Vagina (tissue), 2 donors: ENCODE results near the gene MEA1. TPM values are rescaled to one million over a fixed set of nuclear protein-coding genes. Genes with fewer than 3 reads are reported as not detected.
"Not testable (repeated sequence)": the region's sequence is repeated elsewhere in the genome, so short reads cannot be mapped to it uniquely, and the experiment has no call there.

Experiments used
- DNase-seq, 2 donors: peaks; one replicate each; pipeline ENCODE4 v3.0.0-alpha.2; 2017; ENCODE audit errors: extremely low spot score in 2 of 2
- H3K27ac ChIP-seq: fragments of 200-600 bp; sonication (generic); one replicate; pipeline ENCODE4 v1.5.1; 2019
- H3K27me3 ChIP-seq: fragments of 200-600 bp; sonication (generic); one replicate; pipeline ENCODE4 v1.5.1; 2019
- H3K36me3 ChIP-seq, 2 donors: fragments of 200-600 bp; sonication (generic); one replicate each; pipeline ENCODE4 v1.5.1; 2017 to 2019
- H3K4me1 ChIP-seq: fragments of 200-600 bp; sonication (generic); one replicate; pipeline ENCODE4 v1.5.1; 2019
- H3K4me3 ChIP-seq, 2 donors: fragments of 200-600 bp; sonication (generic); 1 replicate in 1 of 2; 2 replicates in 1 of 2; pipeline ENCODE4 v1.5.1; 2016 to 2019
- H3K9me3 ChIP-seq: fragments of 200-600 bp; sonication (generic); one replicate; pipeline ENCODE4 v1.5.1; 2019
- CTCF ChIP-seq, 3 experiments: fragments of 450-650 bp in 2 of 3; fragments of 200-600 bp in 1 of 3; sonication (generic) in 1 of 3; IDR thresholded peaks; one replicate each; pipeline ENCODE4 v1.5.1; 2017 to 2019; ENCODE audit warnings: antibody characterized with exemption in 3 of 3, mild to moderate bottlenecking in 2 of 3, moderate library complexity in 2 of 3
- POLR2A ChIP-seq, 2 donors: fragments of 450-650 bp; IDR thresholded peaks; one replicate each; pipeline ENCODE4 v1.6.1; 2017; ENCODE audit warnings: antibody characterized with exemption in 2 of 2, mild to moderate bottlenecking in 2 of 2, moderate library complexity in 2 of 2
- POLR2AphosphoS5 ChIP-seq, 2 donors: sonication (generic); formaldehyde crosslinking; IDR thresholded peaks; one replicate each; pipeline ENCODE4 v1.9.0; 2017; ENCODE audit warnings: antibody characterized with exemption in 2 of 2, mild to moderate bottlenecking in 2 of 2, low read depth in 1 of 2; ENCODE audit not compliant: insufficient read depth in 1 of 2
- intact Hi-C: fragments of 100-400 bp; cut with DNase I; formaldehyde crosslinking; loops from one replicate; pipeline ENCODE4 v1.15.1; 2023
- total RNA-seq: library from RNA; depleted of rRNA; stranded (reverse); fragments of >200 nt; gene quantifications from one replicate; pipeline ENCODE4 v1.2.3, GENCODE V29; 2016

The MEA1 gene
- total RNA-seq, 1 donor from 2014 or later: 40.3 TPM

- no peaks in the 10 kb centered on the region for H3K27me3 ChIP-seq
- TF ChIP-seq POLR2AphosphoS5 (IDR thresholded peaks at IDR 0.05; ENCODE audit: insufficient read depth in 1 of 2, low read depth in 1 of 2): no peak
- TF ChIP-seq POLR2A (IDR thresholded peaks at IDR 0.05): no peak
- TF ChIP-seq CTCF (IDR thresholded peaks at IDR 0.05): no peak
- H3K4me1 ChIP-seq: peaks cover 35% of the 10 kb centered on the region
- H3K9me3 ChIP-seq: no peaks in the 10 kb centered on the region
- no peak overlapping the region for H3K4me3 ChIP-seq
- H3K27ac ChIP-seq: no peak overlapping the region
- DNase-seq: no peak
- intact Hi-C loops: loop anchor here (5.0 kb wide), 1 partner anchor 64 kb away; no protein-coding TSS in a partner anchor
- peaks cover 0 to 35% of the 10 kb centered on the region in 2 donors for H3K36me3 ChIP-seq
Observed at GRCh38 chr6:43050981-43051380, 37.2 kb upstream of the MEA1 start.

- peaks cover 21% of the 10 kb centered on the region for H3K4me1 ChIP-seq
- DNase-seq: no peak
- intact Hi-C loops: no loop called here
- H3K36me3 ChIP-seq: peaks cover 0 to 58% of the 10 kb centered on the region in 2 donors
- no peak overlapping the region for H3K27ac ChIP-seq
- H3K27me3 ChIP-seq: no peaks in the 10 kb centered on the region
- H3K9me3 ChIP-seq: no peaks in the 10 kb centered on the region
- TF ChIP-seq CTCF (IDR thresholded peaks at IDR 0.05): no peak
- TF ChIP-seq POLR2AphosphoS5 (IDR thresholded peaks at IDR 0.05; ENCODE audit: insufficient read depth in 1 of 2, low read depth in 1 of 2): no peak
- no peak for TF ChIP-seq POLR2A (IDR thresholded peaks at IDR 0.05)
- no peak overlapping the region for H3K4me3 ChIP-seq
Observed at GRCh38 chr6:43047998-43048397, 34.3 kb upstream of the MEA1 start.

GRCh38 chr6:43045371-43045930, 31.7 kb upstream of the MEA1 start:
- TF ChIP-seq POLR2AphosphoS5 (IDR thresholded peaks at IDR 0.05; ENCODE audit: insufficient read depth in 1 of 2, low read depth in 1 of 2): no peak
- no peak for TF ChIP-seq POLR2A (IDR thresholded peaks at IDR 0.05)
- TF ChIP-seq CTCF (IDR thresholded peaks at IDR 0.05): no peak
- H3K4me1 ChIP-seq: no peaks in the 10 kb centered on the region
- peaks cover 0 to 66% of the 10 kb centered on the region in 2 donors for H3K36me3 ChIP-seq
- H3K27ac ChIP-seq: no peak overlapping the region
- H3K4me3 ChIP-seq: no peak overlapping the region
- H3K9me3 ChIP-seq: no peaks in the 10 kb centered on the region
- intact Hi-C loops: no loop called here
- no peak for DNase-seq
- no peaks in the 10 kb centered on the region for H3K27me3 ChIP-seq

- no peaks in the 10 kb centered on the region for H3K27me3 ChIP-seq
- intact Hi-C loops: no loop called here
- no peak overlapping the region for H3K27ac ChIP-seq
- DNase-seq: no peak
- no peaks in the 10 kb centered on the region for H3K4me1 ChIP-seq
- no peaks in the 10 kb centered on the region for H3K9me3 ChIP-seq
- no peak overlapping the region for H3K4me3 ChIP-seq
- no peak for TF ChIP-seq POLR2A (IDR thresholded peaks at IDR 0.05)
- no peak for TF ChIP-seq POLR2AphosphoS5 (IDR thresholded peaks at IDR 0.05; ENCODE audit: insufficient read depth in 1 of 2, low read depth in 1 of 2)
- TF ChIP-seq CTCF (IDR thresholded peaks at IDR 0.05): no peak
- H3K36me3 ChIP-seq: peaks cover 0 to 59% of the 10 kb centered on the region in 2 donors
Observed at GRCh38 chr6:43043310-43043709, 29.6 kb upstream of the MEA1 start.

- H3K4me3 ChIP-seq, H3K27ac ChIP-seq, H3K9me3 ChIP-seq, DNase-seq, H3K4me1 ChIP-seq, intact Hi-C loops, H3K27me3 ChIP-seq: not testable (repeated sequence)
- H3K36me3 ChIP-seq: peaks cover 0 to 60% of the 10 kb centered on the region in 2 donors
Observed at GRCh38 chr6:43041475-43041874, 27.7 kb upstream of the MEA1 start.
